ENCODE results near the gene SNRNP48. TPM values are rescaled to one million over a fixed set of nuclear protein-coding genes. Genes with fewer than 3 reads are reported as not detected.

The SNRNP48 gene
- total and polyA plus RNA-seq, 2 donors: 11.0 to 34.4 TPM

GRCh38 chr6:7631466-7631865, 41.5 kb downstream of the SNRNP48 start:
- no peak for DNase-seq (ENCODE audit: extremely low spot score)
- Histone ChIP-seq H3K4me1 (ENCODE audit: insufficient read depth) (no peaks in the 10 kb centered on the region), H3K27ac (ENCODE audit: low read depth) (no peak overlapping the region), H3K4me3 (ENCODE audit: low read depth, low read length) (no peak overlapping the region), H3K36me3 (ENCODE audit: insufficient read depth) (no peaks in the 10 kb centered on the region)
- WGBS: 34% methylated on average over 5 of the region's 5 CpGs

DNA sequence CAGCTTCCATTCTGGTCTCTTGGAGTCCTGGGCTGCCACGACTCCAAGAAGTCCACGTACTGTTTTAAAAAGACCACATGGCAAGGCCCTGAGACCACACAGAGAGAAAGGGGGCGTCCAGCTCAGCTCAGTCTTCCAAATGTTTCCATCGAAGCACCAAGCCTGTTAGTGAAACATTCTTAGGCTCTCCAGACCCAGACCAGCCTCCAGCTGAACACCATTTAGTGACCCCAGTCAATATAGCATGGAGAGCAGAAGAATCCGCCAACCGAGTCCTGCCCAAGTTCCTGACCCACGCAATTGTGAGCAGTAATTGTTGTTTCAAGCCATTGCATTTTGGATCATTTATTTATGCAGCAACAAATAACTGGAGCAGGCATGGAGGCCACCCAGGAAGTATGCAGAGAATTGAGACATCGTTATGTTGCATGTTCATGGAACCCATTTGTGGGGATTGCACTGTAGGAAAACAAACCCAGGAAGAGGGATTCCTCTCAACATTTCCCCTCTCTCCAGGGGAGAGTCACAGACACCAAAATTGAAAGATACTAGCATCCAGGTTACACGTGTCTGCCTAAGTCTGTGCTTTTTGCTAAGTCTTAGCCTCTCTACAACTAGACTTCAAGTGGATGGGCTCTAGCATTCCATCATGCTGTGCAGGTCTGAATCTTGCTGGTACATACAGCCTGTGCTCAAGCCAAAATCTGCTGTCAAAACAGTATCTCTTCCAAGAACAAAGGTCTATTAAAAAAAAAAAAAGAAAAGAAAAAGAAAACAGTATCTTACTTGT, 42.7 kb downstream of the SNRNP48 start:
- Histone ChIP-seq H3K36me3 (ENCODE audit: insufficient read depth) (no peaks in the 10 kb centered on the region), H3K4me1 (ENCODE audit: insufficient read depth) (no peaks in the 10 kb centered on the region), H3K27ac (ENCODE audit: low read depth) (no peak overlapping the region), H3K4me3 (ENCODE audit: low read depth, low read length) (no peak overlapping the region)
- no peak for DNase-seq (ENCODE audit: extremely low spot score)
- 64% methylated on average over 9 of the region's 9 CpGs for WGBS

- no peak for DNase-seq (ENCODE audit: extremely low spot score)
- H3K36me3 ChIP-seq (ENCODE audit: insufficient read depth): no peaks in the 10 kb centered on the region
- no peak overlapping the region for H3K4me3 ChIP-seq (ENCODE audit: low read depth, low read length)
- H3K27ac ChIP-seq (ENCODE audit: low read depth): no peak overlapping the region
- no peaks in the 10 kb centered on the region for H3K4me1 ChIP-seq (ENCODE audit: insufficient read depth)
- WGBS: 27% methylated on average over 4 of the region's 4 CpGs
These were observed 43.4 kb downstream of the SNRNP48 start for GRCh38 chr6:7633361-7633760.

DNA sequence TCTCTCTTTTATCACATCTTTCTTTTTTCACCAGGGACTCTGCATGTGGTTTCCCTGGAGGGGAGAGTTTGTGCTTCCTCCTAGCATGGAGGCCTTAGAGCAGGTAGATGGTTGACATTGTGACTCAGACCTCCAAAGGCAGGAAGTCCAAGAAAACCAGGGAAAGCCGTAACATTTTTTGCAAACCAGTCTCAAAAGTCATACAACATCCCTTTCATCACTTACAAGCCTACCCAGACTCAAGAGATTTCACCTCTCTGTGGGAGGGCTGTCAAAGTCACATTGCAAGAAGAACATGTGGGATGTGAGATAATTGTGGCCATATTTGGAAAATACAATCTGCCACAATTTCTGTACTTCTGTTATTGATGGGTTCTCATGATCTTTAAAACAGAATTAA, 46.2 kb downstream of the SNRNP48 start:
- Histone ChIP-seq H3K4me1 (ENCODE audit: insufficient read depth) (no peaks in the 10 kb centered on the region), H3K36me3 (ENCODE audit: insufficient read depth) (no peaks in the 10 kb centered on the region), H3K27ac (ENCODE audit: low read depth) (no peak overlapping the region), H3K4me3 (ENCODE audit: low read depth, low read length) (no peak overlapping the region)
- DNase-seq (ENCODE audit: extremely low spot score): no peak
- WGBS: 90% methylated on average over 1 of the region's 1 CpG

DNA sequence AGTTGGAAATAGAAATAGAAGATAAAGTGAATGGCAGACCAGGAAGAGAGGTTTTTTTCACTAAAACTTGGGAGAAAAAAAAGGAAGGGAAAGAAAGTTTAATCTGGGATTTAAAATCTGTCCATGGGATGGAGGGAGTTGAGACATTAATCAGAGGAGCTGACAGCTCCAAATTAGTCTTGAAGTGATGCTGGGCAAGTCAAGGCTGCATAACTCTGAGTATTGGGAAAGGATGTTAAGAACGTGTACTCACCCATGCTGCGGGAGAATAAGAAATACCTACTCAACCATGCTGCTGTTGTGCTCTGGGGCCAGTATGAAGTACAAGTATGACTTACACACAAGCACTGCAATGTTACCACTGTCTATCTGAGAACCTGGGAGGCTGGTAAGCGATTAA, 47.5 kb downstream of the SNRNP48 start:
- Histone ChIP-seq H3K4me3 (ENCODE audit: low read depth, low read length) (no peak overlapping the region), H3K4me1 (ENCODE audit: insufficient read depth) (no peaks in the 10 kb centered on the region), H3K36me3 (ENCODE audit: insufficient read depth) (no peaks in the 10 kb centered on the region), H3K27ac (ENCODE audit: low read depth) (no peak overlapping the region)
- WGBS: 91% methylated on average over 3 of the region's 3 CpGs
- DNase-seq (ENCODE audit: extremely low spot score): no peak

- H3K36me3 ChIP-seq (ENCODE audit: insufficient read depth): no peaks in the 10 kb centered on the region
- 97% methylated on average over 3 of the region's 3 CpGs for WGBS
- no peak overlapping the region for H3K27ac ChIP-seq (ENCODE audit: low read depth)
- no peak overlapping the region for H3K4me3 ChIP-seq (ENCODE audit: low read depth, low read length)
- H3K4me1 ChIP-seq (ENCODE audit: insufficient read depth): no peaks in the 10 kb centered on the region
- DNase-seq (ENCODE audit: extremely low spot score): no peak
These were observed 49.4 kb downstream of the SNRNP48 start for GRCh38 chr6:7639427-7639826.

GRCh38 chr6:7640016-7640415, 50.0 kb downstream of the SNRNP48 start:
- no peak for DNase-seq (ENCODE audit: extremely low spot score)

GRCh38 chr6:7640607-7641577, 50.9 kb downstream of the SNRNP48 start:
- H3K4me1 ChIP-seq (ENCODE audit: insufficient read depth): no peaks in the 10 kb centered on the region
- DNase-seq (ENCODE audit: extremely low spot score): no peak
- WGBS: 77% methylated on average over 12 of the region's 12 CpGs
- H3K4me3 ChIP-seq (ENCODE audit: low read depth, low read length): no peak overlapping the region
- no peaks in the 10 kb centered on the region for H3K36me3 ChIP-seq (ENCODE audit: insufficient read depth)
- H3K27ac ChIP-seq (ENCODE audit: low read depth): no peak overlapping the region

More at GRCh38 chr6:7640016-7640415, 50.0 kb downstream of the SNRNP48 start:
- 81% methylated on average over 1 of the region's 1 CpG for WGBS
- Histone ChIP-seq H3K27ac (ENCODE audit: low read depth) (no peak overlapping the region), H3K4me1 (ENCODE audit: insufficient read depth) (no peaks in the 10 kb centered on the region), H3K36me3 (ENCODE audit: insufficient read depth) (no peaks in the 10 kb centered on the region), H3K4me3 (ENCODE audit: low read depth, low read length) (no peak overlapping the region)

DNA sequence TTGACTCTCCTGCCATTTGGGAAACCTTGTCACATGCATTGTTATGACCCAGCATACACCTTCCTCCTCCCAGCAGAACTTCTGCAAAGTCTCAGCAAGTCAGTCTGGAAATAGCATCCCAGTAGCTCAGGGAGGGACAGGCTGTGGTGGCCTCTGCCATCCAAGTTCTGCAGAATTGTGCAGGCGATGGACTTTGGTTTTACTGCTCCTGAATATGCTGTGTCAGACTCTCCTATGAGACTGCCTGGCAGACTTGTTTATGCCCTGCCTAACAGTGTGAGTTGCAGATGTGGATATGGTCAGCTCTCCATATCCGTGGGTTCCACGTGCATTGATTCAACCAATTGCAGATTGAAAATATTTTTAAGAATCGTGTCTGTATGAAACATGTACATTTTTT, 52.8 kb downstream of the SNRNP48 start:
- no peaks in the 10 kb centered on the region for H3K36me3 ChIP-seq (ENCODE audit: insufficient read depth)
- WGBS: 67% methylated on average over 4 of the region's 4 CpGs

GRCh38 chr6:7644417-7644816, 54.4 kb downstream of the SNRNP48 start:
- Histone ChIP-seq H3K27ac (ENCODE audit: low read depth) (no peak overlapping the region), H3K4me3 (ENCODE audit: low read depth, low read length) (no peak overlapping the region), H3K4me1 (ENCODE audit: insufficient read depth) (no peaks in the 10 kb centered on the region), H3K36me3 (ENCODE audit: insufficient read depth) (no peaks in the 10 kb centered on the region)
- WGBS: 94% methylated on average over 2 of the region's 2 CpGs
- no peak for DNase-seq (ENCODE audit: extremely low spot score)

More for the DNA sequence above, 52.8 kb downstream of the SNRNP48 start:
- Histone ChIP-seq H3K4me1 (ENCODE audit: insufficient read depth) (no peaks in the 10 kb centered on the region), H3K4me3 (ENCODE audit: low read depth, low read length) (no peak overlapping the region), H3K27ac (ENCODE audit: low read depth) (no peak overlapping the region)
- DNase-seq (ENCODE audit: extremely low spot score): no peak

- H3K27ac ChIP-seq (ENCODE audit: low read depth): no peak overlapping the region
- H3K4me3 ChIP-seq (ENCODE audit: low read depth, low read length): no peak overlapping the region
- no peak for DNase-seq (ENCODE audit: extremely low spot score)
- no peaks in the 10 kb centered on the region for H3K36me3 ChIP-seq (ENCODE audit: insufficient read depth)
- no peaks in the 10 kb centered on the region for H3K4me1 ChIP-seq (ENCODE audit: insufficient read depth)
- WGBS: 83% methylated on average over 1 of the region's 1 CpG
These were observed 56.4 kb downstream of the SNRNP48 start for GRCh38 chr6:7646394-7646793.

GRCh38 chr6:7647504-7647903, 57.5 kb downstream of the SNRNP48 start:
- no peak for DNase-seq (ENCODE audit: extremely low spot score)
- Histone ChIP-seq H3K4me3 (ENCODE audit: low read depth, low read length) (no peak overlapping the region), H3K36me3 (ENCODE audit: insufficient read depth) (no peaks in the 10 kb centered on the region), H3K27ac (ENCODE audit: low read depth) (no peak overlapping the region), H3K4me1 (ENCODE audit: insufficient read depth) (no peaks in the 10 kb centered on the region)
- 70% methylated on average over 1 of the region's 1 CpG for WGBS

DNA sequence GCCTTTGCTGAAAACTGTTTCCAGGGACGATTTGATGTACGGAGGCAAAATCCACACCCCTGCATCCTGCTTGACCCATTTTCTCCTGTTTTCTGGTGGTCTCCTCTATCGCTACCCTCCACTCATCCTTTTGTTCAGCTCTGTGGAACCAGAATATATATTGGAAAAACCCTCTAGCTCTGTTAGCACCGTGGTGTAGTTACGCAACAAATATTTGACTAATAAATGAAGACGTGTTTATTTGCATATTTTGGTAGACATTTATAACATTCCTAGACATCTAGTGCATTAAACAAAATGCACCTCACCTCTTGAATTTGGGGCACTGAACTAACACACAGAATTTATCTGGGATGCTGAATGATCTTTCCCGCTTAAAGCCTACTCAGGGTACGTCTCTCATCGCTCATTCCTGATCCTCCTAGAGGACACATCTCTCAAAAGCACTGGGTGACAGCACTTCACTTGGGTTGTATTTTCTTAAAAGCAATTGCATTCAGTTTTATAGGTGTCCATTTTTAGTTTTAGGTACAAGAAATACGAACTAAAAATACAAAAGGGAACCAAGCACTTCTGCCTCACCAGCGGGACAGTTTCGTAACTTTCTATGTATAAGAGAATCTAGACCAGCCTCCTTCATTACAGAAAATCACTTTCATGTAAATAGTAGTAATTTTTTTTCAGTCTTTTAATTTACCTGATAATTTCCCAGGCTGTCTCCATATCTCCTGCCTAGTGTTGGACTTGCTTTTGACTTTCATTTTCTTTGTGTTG, 59.2 kb downstream of the SNRNP48 start:
- no peak overlapping the region for H3K27ac ChIP-seq (ENCODE audit: low read depth)
- no peak overlapping the region for H3K4me3 ChIP-seq (ENCODE audit: low read depth, low read length)
- H3K36me3 ChIP-seq (ENCODE audit: insufficient read depth): no peaks in the 10 kb centered on the region
- H3K4me1 ChIP-seq (ENCODE audit: insufficient read depth): no peaks in the 10 kb centered on the region
- WGBS: 81% methylated on average over 12 of the region's 12 CpGs
- DNase-seq (ENCODE audit: extremely low spot score): no peak

All from urinary bladder (tissue), 4 donors.